HG02610 (cell line): ENCODE measurements around the gene KRT27.
"Not testable (repeated sequence)": the region's sequence is repeated elsewhere in the genome, so short reads cannot be mapped to it uniquely, and the experiment has no call there.

Experiments
- ATAC-seq: cut with Tn5 transposase; IDR thresholded peaks from one replicate; pipeline ENCODE4 v1.9.1; 2021; ENCODE audit warnings: mild to moderate bottlenecking, moderate library complexity; ENCODE audit not compliant: unreplicated experiment

The KRT27 gene

DNA sequence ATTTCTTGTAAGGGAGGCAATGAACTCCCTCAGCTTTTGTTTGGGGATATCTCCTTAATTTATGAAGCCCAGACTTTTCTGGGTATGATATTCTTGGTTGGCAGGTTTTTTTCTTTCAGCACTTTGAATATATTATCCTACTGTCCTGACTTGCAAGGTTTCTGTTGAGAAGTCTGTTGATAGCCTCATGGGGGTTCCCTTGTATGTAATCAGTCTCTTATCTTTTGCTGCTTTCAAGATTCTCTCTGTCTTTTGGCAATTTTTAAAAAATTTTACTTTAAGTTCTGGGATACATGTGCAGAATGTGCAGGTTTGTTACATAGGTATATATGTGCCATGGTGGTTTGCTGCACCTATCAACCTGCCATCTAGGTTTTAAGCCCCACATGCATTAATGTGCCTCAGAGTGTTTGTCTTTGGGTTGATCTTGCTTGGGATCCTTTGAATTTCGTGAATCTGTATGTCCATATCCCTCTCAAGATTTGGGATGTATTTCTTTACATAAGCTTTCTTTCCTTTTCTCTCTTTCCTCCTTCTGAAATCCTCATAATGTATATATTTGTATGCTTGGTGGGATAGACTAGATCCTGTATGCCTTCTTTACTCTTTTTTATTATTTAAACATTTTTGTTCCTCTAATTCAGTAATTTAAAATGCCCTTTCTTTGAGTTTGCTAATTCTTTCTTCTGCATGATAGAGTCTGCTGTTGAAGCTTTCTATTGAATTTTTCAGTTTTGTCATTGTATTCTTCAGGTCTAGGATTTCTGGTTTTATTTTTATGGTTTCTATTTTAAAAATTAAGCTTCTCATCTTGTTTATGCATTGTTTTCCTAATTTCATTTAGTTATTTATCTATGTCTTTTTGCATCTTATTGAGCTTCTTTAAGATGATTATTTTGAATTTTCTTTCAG, 22.0 kb downstream of the KRT27 start:
- ATAC-seq, result no peak

DNA sequence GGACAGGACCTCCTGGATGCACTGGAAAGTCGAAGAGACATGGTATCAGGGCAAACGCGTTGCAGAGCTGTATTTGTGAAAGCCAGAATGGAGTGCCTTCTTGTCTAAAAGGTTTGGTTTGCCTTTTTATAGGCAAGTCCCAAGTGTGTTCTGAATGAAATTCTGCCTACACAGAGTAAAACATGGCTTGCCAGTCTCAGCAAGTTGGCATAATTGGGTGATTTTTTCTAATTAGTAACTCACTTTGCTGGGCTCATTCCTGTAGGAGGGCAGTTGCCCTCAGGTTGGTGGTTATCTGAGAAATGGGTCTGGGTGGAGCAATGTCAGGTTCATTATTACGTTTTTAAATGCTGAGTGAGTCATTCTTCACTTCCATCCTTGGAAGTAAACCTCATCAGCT, 27.1 kb downstream of the KRT27 start, which contains the start of gene KRT25:
TSS of gene KRT25 (minus strand) at position 101 of the 400 bp plus-strand sequence. CDS start at position 41, 60 bp downstream.
- ATAC-seq, result no peak

DNA sequence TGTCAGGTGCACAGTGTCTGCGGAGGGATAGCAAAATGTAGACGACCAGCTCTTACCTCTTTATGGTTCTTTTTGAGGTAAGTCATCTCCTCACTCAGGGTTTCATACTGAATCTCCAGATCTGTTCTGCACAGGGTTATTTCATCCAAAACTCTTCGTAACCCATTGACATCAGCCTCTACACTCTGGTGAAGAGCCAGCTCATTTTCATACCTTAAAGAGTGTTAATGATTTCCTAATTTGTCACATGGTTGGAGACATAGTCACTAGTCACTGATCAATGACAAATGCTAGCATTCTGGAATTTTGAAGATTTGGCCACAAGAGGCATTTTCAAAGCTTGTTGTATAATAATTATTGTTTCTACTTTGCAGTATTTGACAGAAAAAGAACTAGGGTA, 28.5 kb downstream of the KRT27 start:
- ATAC-seq, result no peak

DNA sequence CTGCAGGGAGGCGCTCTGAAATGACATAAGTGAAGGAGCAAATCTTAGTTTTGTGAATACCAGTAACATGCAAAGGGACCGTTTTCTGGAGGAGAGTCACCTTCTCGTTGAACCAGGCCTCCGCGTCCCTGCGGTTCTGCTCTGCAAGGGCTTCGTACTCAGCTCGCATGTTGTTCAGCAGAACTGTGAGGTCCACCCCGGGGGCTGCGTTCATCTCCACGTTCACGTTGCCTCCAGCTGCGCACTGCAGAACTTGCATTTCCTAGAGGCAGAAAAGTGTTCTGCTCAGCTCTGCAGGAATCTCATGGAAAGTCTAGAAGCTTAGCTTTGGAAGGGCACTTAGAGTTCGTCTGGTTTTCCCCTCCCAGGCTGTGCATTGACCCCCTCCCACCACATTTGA, 31.3 kb downstream of the KRT27 start:
- no peak for ATAC-seq

DNA sequence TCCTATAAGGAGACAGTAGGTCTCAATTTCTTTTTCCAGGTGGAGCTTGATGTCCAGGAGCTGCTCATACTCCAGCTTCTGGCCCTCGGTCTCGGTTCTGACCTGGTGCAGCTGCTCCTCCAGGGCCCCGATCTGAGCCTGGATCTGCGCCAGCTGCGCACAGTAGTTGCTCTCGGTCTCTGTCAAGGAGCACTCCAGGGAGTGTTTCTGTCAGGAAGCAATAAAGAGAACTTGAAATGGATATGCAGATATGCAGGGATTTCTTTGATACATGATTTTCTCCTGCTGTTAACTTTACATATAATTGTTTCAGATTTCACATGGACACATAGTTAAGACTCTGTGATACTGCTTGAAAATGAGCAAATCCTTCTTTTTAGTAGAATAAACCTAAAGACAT, 32.0 kb downstream of the KRT27 start:
- no peak for ATAC-seq

DNA sequence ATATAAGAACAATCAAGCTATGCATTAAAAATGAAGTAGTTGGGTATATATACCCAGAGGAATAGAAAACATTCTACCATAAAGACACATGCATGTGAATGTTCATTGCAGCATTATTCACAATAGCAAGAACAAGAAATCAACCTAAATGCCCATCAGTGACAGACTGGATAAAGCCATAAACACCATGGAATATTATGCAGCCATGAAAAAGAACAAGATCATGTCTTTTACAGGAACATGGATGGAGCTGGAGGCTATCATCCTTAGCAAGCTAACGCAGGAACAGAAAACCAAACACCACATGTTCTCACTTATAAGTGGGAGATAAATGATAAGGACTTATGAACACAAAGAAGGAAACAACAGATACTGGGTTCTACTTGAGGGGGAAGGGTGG, 33.7 kb downstream of the KRT27 start:
- not testable (repeated sequence) for ATAC-seq

DNA sequence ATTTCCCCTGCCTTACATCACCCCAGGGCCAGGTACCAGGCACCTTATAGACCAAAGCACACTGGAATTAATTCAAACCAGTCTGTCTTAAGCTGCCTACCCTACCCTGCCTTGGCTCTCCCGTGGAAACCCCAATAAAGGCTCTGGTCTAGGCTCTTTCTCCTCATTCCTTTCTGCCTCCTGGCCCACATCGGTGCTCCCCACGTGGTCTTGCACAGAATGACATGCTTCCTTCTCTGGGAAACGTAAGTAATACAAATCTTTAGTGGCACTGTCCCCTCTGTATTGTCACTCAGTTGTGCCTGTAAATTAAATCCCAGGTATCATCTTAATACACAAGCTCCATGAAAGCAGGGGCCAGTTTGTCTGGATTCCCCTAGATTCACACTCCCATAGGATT, 43.8 kb downstream of the KRT27 start:
- no peak for ATAC-seq

DNA sequence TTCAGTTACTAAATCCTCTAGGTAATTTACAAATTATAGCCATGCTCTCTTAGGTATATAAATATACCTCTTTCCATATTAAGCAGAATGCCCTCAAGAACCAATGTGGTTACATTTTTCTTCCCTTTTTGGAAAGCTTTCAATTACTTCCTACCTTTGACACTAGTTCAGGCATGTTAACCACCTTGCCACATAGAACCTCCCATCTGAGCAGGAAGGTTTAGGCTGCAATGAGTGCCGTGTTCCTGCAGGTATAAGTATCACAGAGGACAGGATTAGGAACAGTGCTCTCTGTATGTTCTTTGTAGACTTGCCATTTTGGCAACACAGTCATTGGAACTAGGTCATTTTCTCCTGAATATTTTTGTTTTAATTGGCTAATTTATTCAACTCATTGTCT, 47.3 kb downstream of the KRT27 start:
- no peak for ATAC-seq

DNA sequence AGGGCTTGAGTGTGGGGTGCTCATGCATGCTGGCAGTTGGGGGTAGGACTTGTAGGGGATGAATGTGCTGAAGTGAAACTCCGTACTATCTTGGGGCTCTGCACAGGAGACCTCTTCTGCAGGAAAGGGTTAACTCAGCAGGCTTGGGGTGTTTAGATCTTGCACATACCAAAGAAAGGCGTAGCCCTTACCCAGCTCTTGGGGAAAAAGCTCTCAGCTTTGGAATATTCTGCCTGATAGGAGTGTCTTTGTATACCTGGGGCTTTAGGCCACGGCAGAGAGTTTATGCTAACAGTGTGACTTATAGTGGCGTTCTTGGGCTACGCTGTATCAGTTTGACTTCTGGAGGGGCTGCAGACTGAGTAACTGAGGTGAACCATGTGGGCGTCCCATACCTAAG, 48.3 kb downstream of the KRT27 start:
- no peak for ATAC-seq

DNA sequence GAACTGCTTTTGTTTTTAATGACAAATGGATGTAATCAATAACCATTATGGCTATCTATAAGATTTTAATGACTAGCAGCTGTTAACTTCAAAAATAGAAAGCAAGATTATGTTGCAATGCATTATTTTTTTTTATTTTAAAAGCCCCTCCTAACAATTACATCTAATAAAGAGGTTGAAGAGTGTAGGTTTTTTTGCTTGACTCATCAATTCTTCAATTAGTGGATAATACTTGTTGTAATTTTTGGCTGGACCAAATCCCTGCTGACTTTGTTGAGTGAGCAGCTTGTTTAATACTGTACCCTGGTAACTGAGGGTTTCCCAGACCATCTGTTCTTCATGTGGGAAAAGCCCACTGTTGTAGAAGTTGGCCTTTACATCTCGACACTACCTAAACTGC, 51.4 kb downstream of the KRT27 start:
- ATAC-seq, result no peak

DNA sequence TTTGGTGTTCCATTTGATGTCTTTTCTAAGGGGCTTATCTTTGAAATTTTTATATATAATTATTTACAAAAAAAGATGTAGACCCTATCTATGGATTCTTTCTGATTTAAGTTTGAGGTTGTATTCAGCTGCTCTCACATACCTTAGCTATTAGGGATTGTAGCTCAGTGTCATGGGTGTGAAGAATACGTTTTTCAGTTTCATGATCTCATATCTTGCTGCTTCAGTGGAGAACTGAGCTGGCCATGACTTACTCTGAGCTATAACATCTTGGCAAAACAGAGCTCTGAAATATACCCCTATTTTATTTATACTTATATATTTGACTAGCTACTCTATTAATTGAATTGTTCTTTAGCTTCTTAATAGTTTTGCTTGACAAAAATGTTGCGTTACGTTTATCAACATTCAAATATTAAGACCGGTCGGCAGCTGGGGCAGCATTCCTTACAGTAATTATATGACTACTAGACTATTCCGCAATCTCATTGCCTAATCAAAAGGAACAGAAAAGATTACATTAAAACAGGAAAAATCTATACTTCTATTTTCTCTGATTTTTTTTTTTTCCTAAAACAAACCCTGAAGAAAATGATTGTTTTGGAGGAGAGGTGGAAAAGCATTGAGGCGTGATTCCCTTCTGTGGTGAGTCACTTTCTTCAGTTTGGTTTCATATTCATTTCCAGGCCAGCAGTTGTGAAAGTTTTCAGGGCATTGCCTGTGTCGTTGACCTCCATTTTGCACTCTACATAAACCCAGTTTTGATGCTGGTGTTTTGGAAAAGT, 54.7 kb downstream of the KRT27 start:
- ATAC-seq, result peak; percentile 40

DNA sequence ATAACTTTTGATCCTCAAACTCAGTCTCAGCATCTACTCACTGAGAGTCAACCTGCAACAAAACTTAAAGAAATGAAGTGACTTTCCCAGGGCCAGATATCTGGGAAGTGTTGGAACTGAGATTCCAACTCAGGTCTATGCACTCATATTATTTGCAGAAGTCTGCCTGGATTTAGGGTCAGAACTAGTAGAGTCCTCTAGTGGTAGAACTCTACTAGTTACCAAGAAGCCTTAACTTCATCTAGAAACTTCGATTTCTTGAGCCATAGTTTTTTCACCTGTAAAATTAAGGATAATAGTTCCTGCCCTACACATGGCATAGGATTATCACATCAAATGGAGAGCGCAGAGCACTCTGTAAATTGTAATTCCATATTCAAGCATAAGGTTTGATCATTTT, 55.4 kb downstream of the KRT27 start:
- no peak for ATAC-seq
